Stomach (tissue), 4 donors: ENCODE data around the gene ASTN2.

Experiments used
- EP300 ChIP-seq: sonication (generic); formaldehyde crosslinking; IDR thresholded peaks from one replicate; pipeline ENCODE4 v1.6.1; 2017; ENCODE audit warnings: antibody characterized with exemption
- TF ChIP-seq, protein P1 (sequence below), 7 experiments: fragments of 450-650 bp in 4 of 7; fragments of 200-600 bp in 3 of 7; sonication (generic) in 3 of 7; IDR thresholded peaks; one replicate each; pipeline ENCODE4 v1.5.1; 2016 to 2019; ENCODE audit warnings: antibody characterized with exemption in 7 of 7, control low read depth in 2 of 7, mild to moderate bottlenecking in 1 of 7

DNA sequence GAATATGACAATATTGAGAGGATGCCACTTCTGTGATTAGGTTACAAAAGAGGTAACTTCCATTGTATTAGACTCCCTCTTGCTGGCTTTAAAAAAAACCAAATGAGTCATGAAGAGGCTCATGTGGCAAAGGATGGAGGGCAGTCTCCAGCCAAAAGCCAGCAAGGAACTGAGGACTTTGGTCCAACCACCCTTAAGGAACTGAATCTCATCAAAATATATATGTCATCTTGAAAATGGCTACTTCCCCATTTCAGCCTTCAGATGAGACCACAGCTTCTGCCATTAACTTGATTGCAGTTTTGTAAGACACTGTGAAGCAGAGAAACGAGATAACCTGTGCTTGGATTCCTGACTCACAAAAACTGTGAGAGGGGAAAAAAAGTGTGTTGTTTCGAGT, 743.3 kb downstream of the ASTN2 start:
- TF ChIP-seq EP300, result no peak
- TF ChIP-seq, protein P1, sequence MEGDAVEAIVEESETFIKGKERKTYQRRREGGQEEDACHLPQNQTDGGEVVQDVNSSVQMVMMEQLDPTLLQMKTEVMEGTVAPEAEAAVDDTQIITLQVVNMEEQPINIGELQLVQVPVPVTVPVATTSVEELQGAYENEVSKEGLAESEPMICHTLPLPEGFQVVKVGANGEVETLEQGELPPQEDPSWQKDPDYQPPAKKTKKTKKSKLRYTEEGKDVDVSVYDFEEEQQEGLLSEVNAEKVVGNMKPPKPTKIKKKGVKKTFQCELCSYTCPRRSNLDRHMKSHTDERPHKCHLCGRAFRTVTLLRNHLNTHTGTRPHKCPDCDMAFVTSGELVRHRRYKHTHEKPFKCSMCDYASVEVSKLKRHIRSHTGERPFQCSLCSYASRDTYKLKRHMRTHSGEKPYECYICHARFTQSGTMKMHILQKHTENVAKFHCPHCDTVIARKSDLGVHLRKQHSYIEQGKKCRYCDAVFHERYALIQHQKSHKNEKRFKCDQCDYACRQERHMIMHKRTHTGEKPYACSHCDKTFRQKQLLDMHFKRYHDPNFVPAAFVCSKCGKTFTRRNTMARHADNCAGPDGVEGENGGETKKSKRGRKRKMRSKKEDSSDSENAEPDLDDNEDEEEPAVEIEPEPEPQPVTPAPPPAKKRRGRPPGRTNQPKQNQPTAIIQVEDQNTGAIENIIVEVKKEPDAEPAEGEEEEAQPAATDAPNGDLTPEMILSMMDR (IDR thresholded peaks at IDR 0.05), result no peak
